ENCODE measurements around the gene ITIH4. TPM values are rescaled to one million over a fixed set of nuclear protein-coding genes. Genes with fewer than 3 reads are reported as not detected.

ITIH4 gene
- total RNA-seq, 1 experiment from 2014 or later = 1.5 TPM

GRCh38 chr3:52843108-52843865 lies 12.8 kb upstream of the ITIH4 start:
- H3K9me3 ChIP-seq (ENCODE audit: control insufficient read depth, insufficient read depth, low read depth, low read length) = no peaks in the 10 kb centered on the region
- no peaks in the 10 kb centered on the region for H3K27me3 ChIP-seq (ENCODE audit: control insufficient read depth, insufficient read depth, low read length)
- ATAC-seq = no peak
- intact Hi-C loops (cut with micrococcal nuclease; ENCODE audit: unreplicated experiment) (no loop called here), in situ Hi-C loops (cut with HindIII; ENCODE audit: low pct_unique_long_range_greater_than_20kb, low sequenced_read_pairs) (no loop called here)
- TF ChIP-seq CTCF (IDR thresholded peaks at IDR 0.05) = no peak
- TF ChIP-seq SIN3A (IDR thresholded peaks at IDR 0.05; ENCODE audit: borderline replicate concordance, insufficient read depth, low read depth, low read length) = no peak
- no peak for TF ChIP-seq POLR2AphosphoS5 (IDR thresholded peaks at IDR 0.05; ENCODE audit: low read depth, low read length)
- TF ChIP-seq TCF7L2 (IDR thresholded peaks at IDR 0.05; ENCODE audit: low read depth, low read length) = no peak
- TF ChIP-seq REST (IDR thresholded peaks at IDR 0.05; ENCODE audit: insufficient read depth in 1 of 2, low read depth in 2 of 2, low read length in 1 of 2) = no peak
- ChIA-PET POLR2A (no interaction called here), CTCF (no interaction called here)
- no TSS peak for BruUV-seq (replicated peaks)
- no peak overlapping the region for H3K27ac ChIP-seq (ENCODE audit: low read length)
- no peaks in the 10 kb centered on the region for H3K36me3 ChIP-seq (ENCODE audit: control insufficient read depth, insufficient read depth, low read length)
- no peaks in the 10 kb centered on the region for H3K4me1 ChIP-seq (ENCODE audit: control insufficient read depth, insufficient read depth, low read length)
- H3K4me3 ChIP-seq (ENCODE audit: low read depth in 2 of 2, low read length in 2 of 2) = no peak overlapping the region
- no peak for DNase-seq (ENCODE audit: low read depth, low spot score)

- in situ Hi-C loops (cut with HindIII; ENCODE audit: low pct_unique_long_range_greater_than_20kb, low sequenced_read_pairs) = no loop called here
- BruUV-seq (replicated peaks) = no TSS peak
These were observed 12.0 kb upstream of the ITIH4 start for GRCh38 chr3:52842424-52842823.

More at GRCh38 chr3:52842424-52842823, 12.0 kb upstream of the ITIH4 start:
- H3K36me3 ChIP-seq (ENCODE audit: control insufficient read depth, insufficient read depth, low read length) = no peaks in the 10 kb centered on the region
- no peaks in the 10 kb centered on the region for H3K4me1 ChIP-seq (ENCODE audit: control insufficient read depth, insufficient read depth, low read length)
- DNase-seq (ENCODE audit: low read depth, low spot score) (no peak), ATAC-seq (no peak)
- TF ChIP-seq TCF7L2 (IDR thresholded peaks at IDR 0.05; ENCODE audit: low read depth, low read length) (no peak), REST (IDR thresholded peaks at IDR 0.05; ENCODE audit: insufficient read depth in 1 of 2, low read depth in 2 of 2, low read length in 1 of 2) (no peak), POLR2AphosphoS5 (IDR thresholded peaks at IDR 0.05; ENCODE audit: low read depth, low read length) (no peak), SIN3A (IDR thresholded peaks at IDR 0.05; ENCODE audit: borderline replicate concordance, insufficient read depth, low read depth, low read length) (no peak), CTCF (IDR thresholded peaks at IDR 0.05) (no peak)
- intact Hi-C loops (cut with micrococcal nuclease; ENCODE audit: unreplicated experiment) = no loop called here
- ChIA-PET POLR2A (no interaction called here), CTCF (no interaction called here)
- H3K27me3 ChIP-seq (ENCODE audit: control insufficient read depth, insufficient read depth, low read length) = no peaks in the 10 kb centered on the region
- no peak overlapping the region for H3K27ac ChIP-seq (ENCODE audit: low read length)
- H3K9me3 ChIP-seq (ENCODE audit: control insufficient read depth, insufficient read depth, low read depth, low read length) = no peaks in the 10 kb centered on the region
- H3K4me3 ChIP-seq (ENCODE audit: low read depth in 2 of 2, low read length in 2 of 2) = no peak overlapping the region
